Glomerular visceral epithelial cell (primary cell): ENCODE measurements around the gene CSF1R.

Source experiments
- DNase-seq: peaks from one replicate; pipeline ENCODE4 v3.0.0-alpha.2; 2016; ENCODE audit errors: extremely low spot score

CSF1R gene

GRCh38 chr5:150024346-150024984 lies 61.9 kb downstream of the CSF1R start:
- DNase-seq, result no peak

- no peak for DNase-seq
These were observed 63.2 kb downstream of the CSF1R start for GRCh38 chr5:150023136-150023535.

GRCh38 chr5:150022681-150023080 lies 63.7 kb downstream of the CSF1R start:
- DNase-seq, result peak; percentile 34

- DNase-seq, result peak; percentile 75
These were observed 64.2 kb downstream of the CSF1R start for GRCh38 chr5:150022158-150022531.

GRCh38 chr5:150021491-150022157 lies 64.7 kb downstream of the CSF1R start:
- peak; percentile 84 for DNase-seq

GRCh38 chr5:150020249-150020648 lies 66.1 kb downstream of the CSF1R start:
- DNase-seq, result no peak

- no peak for DNase-seq
These were observed 68.9 kb downstream of the CSF1R start for GRCh38 chr5:150017226-150018005.

- DNase-seq, result no peak
These were observed 69.8 kb downstream of the CSF1R start for GRCh38 chr5:150016537-150016936.

- DNase-seq, result no peak
These were observed 70.9 kb downstream of the CSF1R start for GRCh38 chr5:150015415-150015814.

- DNase-seq, result no peak
These were observed 71.9 kb downstream of the CSF1R start for GRCh38 chr5:150014456-150014855.

GRCh38 chr5:150013931-150014330 lies 72.4 kb downstream of the CSF1R start:
- DNase-seq, result no peak

- DNase-seq, result no peak
These were observed 76.5 kb downstream of the CSF1R start for GRCh38 chr5:150009671-150010387.

GRCh38 chr5:150007050-150007449 lies 79.3 kb downstream of the CSF1R start:
- DNase-seq, result no peak

GRCh38 chr5:150006318-150006717 lies 80.0 kb downstream of the CSF1R start:
- DNase-seq, result no peak
